Liver (tissue), 3 donors: ENCODE results near the gene AKNAD1.

Source experiments
- SP1 ChIP-seq: IDR thresholded peaks from 2 replicates; pipeline ENCODE4 v1.6.1; 2018; ENCODE audit warnings: antibody characterized with exemption, mild to moderate bottlenecking
- TAF1 ChIP-seq: conservative IDR thresholded peaks from 2 replicates; pipeline ENCODE4 v1.6.1; 2016; ENCODE audit warnings: antibody characterized with exemption, mild to moderate bottlenecking
- YY1 ChIP-seq: IDR thresholded peaks from 2 replicates; pipeline ENCODE4 v1.6.1; 2016; ENCODE audit warnings: antibody characterized with exemption, mild to moderate bottlenecking
- TF ChIP-seq, protein P1 (sequence below): fragments of 150-350 bp; IDR thresholded peaks from 2 replicates; pipeline ENCODE4 v1.5.1; 2017; ENCODE audit warnings: improper control_type of control experiment, low read depth, low read length; ENCODE audit not compliant: missing input control
- TF ChIP-seq, protein P2 (sequence below): IDR thresholded peaks from 2 replicates; pipeline ENCODE4 v1.6.1; 2016; ENCODE audit warnings: antibody characterized with exemption
- TF ChIP-seq, protein P3 (sequence below): IDR thresholded peaks from 2 replicates; pipeline ENCODE4 v1.6.1; 2016; ENCODE audit warnings: antibody characterized with exemption
- donor health status: healthy.
- donor health status: healthy.

DNA sequence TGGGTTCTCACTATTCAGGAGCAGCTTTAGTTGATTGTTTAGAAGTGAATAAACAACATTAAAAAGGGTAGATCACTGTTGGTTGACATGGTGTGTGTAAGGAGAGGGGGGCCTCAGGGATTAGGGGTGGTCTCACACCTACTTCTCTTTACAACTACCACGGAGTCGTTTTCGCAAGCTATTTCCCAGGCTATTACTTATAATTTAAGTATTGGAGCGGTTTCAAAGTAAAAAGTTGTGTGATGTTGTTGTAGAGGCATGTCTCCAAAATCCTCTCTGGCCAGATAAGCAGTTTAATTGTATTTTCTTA, 21.2 kb upstream of the AKNAD1 start:
- TF ChIP-seq, protein P1, sequence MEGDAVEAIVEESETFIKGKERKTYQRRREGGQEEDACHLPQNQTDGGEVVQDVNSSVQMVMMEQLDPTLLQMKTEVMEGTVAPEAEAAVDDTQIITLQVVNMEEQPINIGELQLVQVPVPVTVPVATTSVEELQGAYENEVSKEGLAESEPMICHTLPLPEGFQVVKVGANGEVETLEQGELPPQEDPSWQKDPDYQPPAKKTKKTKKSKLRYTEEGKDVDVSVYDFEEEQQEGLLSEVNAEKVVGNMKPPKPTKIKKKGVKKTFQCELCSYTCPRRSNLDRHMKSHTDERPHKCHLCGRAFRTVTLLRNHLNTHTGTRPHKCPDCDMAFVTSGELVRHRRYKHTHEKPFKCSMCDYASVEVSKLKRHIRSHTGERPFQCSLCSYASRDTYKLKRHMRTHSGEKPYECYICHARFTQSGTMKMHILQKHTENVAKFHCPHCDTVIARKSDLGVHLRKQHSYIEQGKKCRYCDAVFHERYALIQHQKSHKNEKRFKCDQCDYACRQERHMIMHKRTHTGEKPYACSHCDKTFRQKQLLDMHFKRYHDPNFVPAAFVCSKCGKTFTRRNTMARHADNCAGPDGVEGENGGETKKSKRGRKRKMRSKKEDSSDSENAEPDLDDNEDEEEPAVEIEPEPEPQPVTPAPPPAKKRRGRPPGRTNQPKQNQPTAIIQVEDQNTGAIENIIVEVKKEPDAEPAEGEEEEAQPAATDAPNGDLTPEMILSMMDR: no peak
- TF ChIP-seq, protein P2, sequence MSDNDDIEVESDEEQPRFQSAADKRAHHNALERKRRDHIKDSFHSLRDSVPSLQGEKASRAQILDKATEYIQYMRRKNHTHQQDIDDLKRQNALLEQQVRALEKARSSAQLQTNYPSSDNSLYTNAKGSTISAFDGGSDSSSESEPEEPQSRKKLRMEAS: no peak
- TF ChIP-seq, protein P3, sequence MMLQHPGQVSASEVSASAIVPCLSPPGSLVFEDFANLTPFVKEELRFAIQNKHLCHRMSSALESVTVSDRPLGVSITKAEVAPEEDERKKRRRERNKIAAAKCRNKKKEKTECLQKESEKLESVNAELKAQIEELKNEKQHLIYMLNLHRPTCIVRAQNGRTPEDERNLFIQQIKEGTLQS: no peak
- TF ChIP-seq YY1: no peak
- no peak for TF ChIP-seq TAF1
- no peak for TF ChIP-seq SP1
